H1 (cell line): ENCODE measurements around the gene ATXN7L3. TPM values are rescaled to one million over a fixed set of nuclear protein-coding genes. Genes with fewer than 3 reads are reported as not detected.

Source experiments
- CTCF ChIA-PET: fragments of 300-600 bp; sonication (Branson Sonifier 250); formaldehyde crosslinking; loops from one replicate; lab custom pipeline; 2021; ENCODE audit not compliant: partially characterized antibody; lab: Charles Lee
- POLR2A ChIA-PET: fragments of 300-600 bp; sonication (Branson Sonifier 250); formaldehyde crosslinking; loops from one replicate; lab custom pipeline; 2021; ENCODE audit warnings: inconsistent platforms; ENCODE audit not compliant: partially characterized antibody; lab: Charles Lee
- DNase-seq, 2 experiments: peaks; one replicate each; pipeline versions ENCODE4 v3.0.0 to v3.0.0-alpha.2; 2010 to 2022; ENCODE audit warnings: low spot score in 2 of 2, low read depth in 1 of 2, mixed read lengths in 1 of 2
- FAIRE-seq: peaks from 2 replicates; lab custom pipeline; 2011; peaks lifted over from hg19 to GRCh38; lab: Jason Lieb, UNC
- H2AFZ ChIP-seq: 2 replicates; pipeline ENCODE4 v1.8.1; 2012; ENCODE audit warnings: low read length, inconsistent platforms
- H2AK5ac ChIP-seq: 2 replicates; pipeline ENCODE4 v1.6.1; 2013; ENCODE audit warnings: low read depth, low read length
- H2BK120ac ChIP-seq: replicated peaks from 2 replicates; pipeline ENCODE3; 2013; ENCODE audit warnings: low read depth, low read length, inconsistent platforms
- H2BK12ac ChIP-seq: 2 replicates; pipeline ENCODE4 v1.6.1; 2013; ENCODE audit warnings: low read depth, low read length
- H2BK15ac ChIP-seq: 2 replicates; pipeline ENCODE4 v1.6.1; 2013; ENCODE audit warnings: low read length
- H2BK20ac ChIP-seq: 2 replicates; pipeline ENCODE4 v1.6.1; 2013; ENCODE audit warnings: low read length
- H2BK5ac ChIP-seq: 2 replicates; pipeline ENCODE4 v1.6.1; 2013; ENCODE audit warnings: low read depth, low read length
- H3K14ac ChIP-seq: 2 replicates; pipeline ENCODE4 v1.6.1; 2013; ENCODE audit warnings: inconsistent platforms; ENCODE audit not compliant: insufficient read length
- H3K18ac ChIP-seq: 2 replicates; pipeline ENCODE4 v1.6.1; 2013; ENCODE audit warnings: low read length; ENCODE audit errors: extremely low read depth
- H3K23ac ChIP-seq: 2 replicates; pipeline ENCODE4 v1.6.1; 2013; ENCODE audit warnings: inconsistent platforms; ENCODE audit not compliant: insufficient read length
- H3K23me2 ChIP-seq: 2 replicates; pipeline ENCODE4 v1.6.1; 2013; ENCODE audit warnings: low read depth, low read length
- H3K27ac ChIP-seq: 2 replicates; pipeline ENCODE4 v1.6.1; 2011; ENCODE audit warnings: low read depth, low read length, inconsistent platforms
- H3K27me3 ChIP-seq, 4 experiments: replicated peaks in 1 of 4; 1 replicate in 1 of 4; 2 replicates in 3 of 4; pipeline versions ENCODE4 v1.6.1 to v1.8.1; 2011 to 2013; ENCODE audit warnings: low read length in 3 of 4, mild to moderate bottlenecking in 3 of 4, inconsistent platforms in 2 of 4, mixed read lengths in 2 of 4, moderate library complexity in 1 of 4; ENCODE audit not compliant: control insufficient read depth in 3 of 4, insufficient read depth in 3 of 4; ENCODE audit errors: extremely low read depth in 1 of 4
- H3K36me3 ChIP-seq, 4 experiments: 2 replicates each; pipeline versions ENCODE4 v1.6.1 to v1.8.1; 2011 to 2013; ENCODE audit warnings: mild to moderate bottlenecking in 4 of 4, low read length in 3 of 4, moderate library complexity in 2 of 4, control low read depth in 1 of 4, inconsistent platforms in 1 of 4; ENCODE audit not compliant: insufficient read depth in 4 of 4, control insufficient read depth in 2 of 4
- H3K4ac ChIP-seq: replicated peaks from 2 replicates; pipeline ENCODE3; 2013; ENCODE audit warnings: low read length, low read depth, mixed read lengths, inconsistent platforms; ENCODE audit not compliant: insufficient read length
- H3K4me1 ChIP-seq, 4 experiments: replicated peaks in 1 of 4; 1 replicate in 1 of 4; 2 replicates in 3 of 4; pipeline versions ENCODE4 v1.6.1 to v1.8.1; 2011 to 2013; ENCODE audit warnings: low read length in 3 of 4, inconsistent platforms in 2 of 4, mixed read lengths in 1 of 4; ENCODE audit not compliant: insufficient read depth in 4 of 4, control insufficient read depth in 3 of 4
- H3K4me2 ChIP-seq, 2 experiments: 2 replicates each; pipeline versions ENCODE4 v1.6.1 to v1.8.1; 2011 to 2013; ENCODE audit warnings: low read depth in 2 of 2, low read length in 2 of 2, control low read depth in 1 of 2, inconsistent platforms in 1 of 2, mild to moderate bottlenecking in 1 of 2; ENCODE audit not compliant: insufficient read depth in 1 of 2
- H3K4me3 ChIP-seq, 4 experiments: fragments of 200-600, 300-600 bp in 1 of 4; sonication (generic), shearing (Covaris generic), sonication (Bioruptor Twin) in 1 of 4; 2 replicates each; pipeline versions ENCODE4 v1.5.1 to v1.8.1; 2011 to 2016; ENCODE audit warnings: low read length in 4 of 4, low read depth in 3 of 4, control low read depth in 2 of 4, inconsistent platforms in 2 of 4, mild to moderate bottlenecking in 2 of 4, mixed read lengths in 1 of 4, moderate library complexity in 1 of 4; ENCODE audit not compliant: insufficient read depth in 2 of 4; ENCODE audit errors: extremely low read depth in 1 of 4
- H3K56ac ChIP-seq: replicated peaks from 2 replicates; pipeline ENCODE3; 2013; ENCODE audit warnings: low read depth, mild to moderate bottlenecking, mixed read lengths, low read length, inconsistent platforms; ENCODE audit not compliant: insufficient read length
- H3K79me1 ChIP-seq: 2 replicates; pipeline ENCODE4 v1.6.1; 2013; ENCODE audit warnings: low read depth, low read length, control low read depth
- H3K79me2 ChIP-seq, 2 experiments: 2 replicates each; pipeline versions ENCODE4 v1.6.1 to v1.8.1; 2012 to 2013; ENCODE audit warnings: low read length in 2 of 2, mild to moderate bottlenecking in 2 of 2, inconsistent platforms in 1 of 2; ENCODE audit not compliant: insufficient read depth in 2 of 2, control insufficient read depth in 1 of 2
- H3K9ac ChIP-seq, 4 experiments: replicated peaks in 1 of 4; 1 replicate in 1 of 4; 2 replicates in 3 of 4; pipeline versions ENCODE4 v1.6.1 to v1.8.1; 2011 to 2013; ENCODE audit warnings: low read depth in 3 of 4, low read length in 3 of 4, control low read depth in 2 of 4, mild to moderate bottlenecking in 2 of 4, moderate library complexity in 2 of 4, inconsistent platforms in 1 of 4; ENCODE audit errors: extremely low read depth in 1 of 4
- H3K9me3 ChIP-seq, 2 experiments: 2 replicates each; pipeline versions ENCODE4 v1.6.1 to v1.8.1; 2012 to 2013; ENCODE audit warnings: mild to moderate bottlenecking in 2 of 2, moderate library complexity in 2 of 2, control low read depth in 1 of 2, inconsistent platforms in 1 of 2, low read depth in 1 of 2, low read length in 1 of 2, mixed read lengths in 1 of 2; ENCODE audit not compliant: insufficient read depth in 2 of 2
- H4K20me1 ChIP-seq, 2 experiments: replicated peaks in 1 of 2; 2 replicates each; pipeline versions ENCODE3 to v1.8.1; 2011 to 2013; ENCODE audit warnings: inconsistent platforms in 2 of 2, low read length in 2 of 2, mild to moderate bottlenecking in 1 of 2; ENCODE audit not compliant: insufficient read depth in 2 of 2, control insufficient read depth in 1 of 2
- H4K5ac ChIP-seq: 2 replicates; pipeline ENCODE4 v1.6.1; 2013; ENCODE audit warnings: low read length, low read depth, mixed read lengths, inconsistent platforms; ENCODE audit not compliant: insufficient read length
- H4K8ac ChIP-seq: 2 replicates; pipeline ENCODE4 v1.8.0; 2013; ENCODE audit warnings: mild to moderate bottlenecking, moderate library complexity, low read length, inconsistent platforms; ENCODE audit not compliant: insufficient read depth; ENCODE audit errors: extremely low read depth
- H4K91ac ChIP-seq: replicated peaks from 2 replicates; pipeline ENCODE3; 2013; ENCODE audit warnings: low read length, mixed read lengths, inconsistent platforms; ENCODE audit not compliant: insufficient read length
- CBX8 ChIP-seq: fragments of 300-800, 300-1000 bp; sonication (generic); IDR thresholded peaks from 2 replicates; pipeline ENCODE4 v1.7.1; 2016; ENCODE audit warnings: low read depth, low read length, borderline replicate concordance
- CEBPB ChIP-seq: IDR thresholded peaks from 2 replicates; pipeline ENCODE4 v1.6.1; 2012; ENCODE audit warnings: low read depth, low read length
- NANOG ChIP-seq: IDR thresholded peaks from 2 replicates; pipeline ENCODE4 v1.6.1; 2011; ENCODE audit warnings: low read length, low read depth, mild to moderate bottlenecking, inconsistent platforms; ENCODE audit not compliant: insufficient read depth, poor library complexity, severe bottlenecking
- SIRT6 ChIP-seq: IDR thresholded peaks from one replicate; pipeline ENCODE4 v1.7.1; 2012; ENCODE audit warnings: low read length, inconsistent platforms
- YY1 ChIP-seq: IDR thresholded peaks from 2 replicates; pipeline ENCODE4 v1.6.1; 2011; ENCODE audit warnings: low read depth, mild to moderate bottlenecking, low read length
- WGBS, 2 experiments: shearing (Covaris generic) in 1 of 2; methylation state at CpG; one replicate each; pipeline versions ENCODE4 v1.1.6 to v1.1.7; 2013 to 2015; ENCODE audit warnings: low lambda C conversion rate in 2 of 2, mixed read lengths in 2 of 2, inconsistent platforms in 1 of 2, low coverage in 1 of 2, missing lambda C conversion rate in 1 of 2; ENCODE audit not compliant: insufficient replicate concordance in 2 of 2, insufficient coverage in 1 of 2, insufficient read length in 1 of 2; ENCODE audit errors: extremely low coverage in 1 of 2, missing lambda C conversion rate in 1 of 2; 5-methylcytosine and 5-hydroxymethylcytosine counted together
- polyA plus RNA-seq, 7 experiments: library from polyadenylated mRNA; depleted of rRNA in 3 of 7; stranded (reverse) in 5 of 7; unstranded in 2 of 7; fragments of >200 nt in 5 of 7; fragments of 200-250 nt in 2 of 7; gene quantifications; 1 replicate in 5 of 7; 2 replicates in 1 of 7; 4 replicates in 1 of 7; pipeline versions ENCODE4 v1.2.1 to v1.2.3, GENCODE V29; 2011 to 2013; ENCODE audit warnings: missing spikeins in 2 of 7, mixed read lengths in 2 of 7
- total RNA-seq: library from RNA; stranded (reverse); fragmentation: NEBNext Ultra II Directional; extraction: Animal tissue kit (Norgen Biotek cat#: 25700); gene quantifications from 2 replicates; pipeline ENCODE4 v1.2.1, GENCODE V29; 2021

Gene ATXN7L3
- total and polyA plus RNA-seq, 2 of the 8 experiments (the other 6 are each of a cell fraction or from before 2014, with no cell fraction given): 53.7 to 103 TPM

GRCh38 chr17:44155488-44155887 is 44.2 kb downstream of the ATXN7L3 start:
- no peak overlapping the region for H2BK15ac ChIP-seq
- H3K14ac ChIP-seq: no peak overlapping the region
- H3K27ac ChIP-seq: no peak overlapping the region
- H3K9ac ChIP-seq: no peak overlapping the region
- peaks cover 10 to 44% (median 20%) of the 10 kb centered on the region in 4 experiments; a peak in 6 of 8 replicates for H3K36me3 ChIP-seq
- no peak overlapping the region for H4K5ac ChIP-seq
- no peaks in the 10 kb centered on the region for H3K27me3 ChIP-seq
- H2BK120ac ChIP-seq: no peak overlapping the region
- no peak overlapping the region for H2BK5ac ChIP-seq
- no peaks in the 10 kb centered on the region for H3K9me3 ChIP-seq
- H3K23me2 ChIP-seq: no peaks in the 10 kb centered on the region
- H4K91ac ChIP-seq: no peak overlapping the region
- no peak overlapping the region for H2AFZ ChIP-seq
- H3K4me1 ChIP-seq: no peaks in the 10 kb centered on the region
- H3K79me1 ChIP-seq: peaks cover 5% of the 10 kb centered on the region
- peaks cover 0 to 16% of the 10 kb centered on the region in 2 experiments; a peak in 2 of 4 replicates for H3K79me2 ChIP-seq
- H2BK20ac ChIP-seq: no peak overlapping the region
- DNase-seq: no peak
- WGBS, 2 experiments: 94% methylated on average over 2 of the region's 2 CpGs; no CpG with 5 or more reads in 1 of the 2 experiments
- POLR2A ChIA-PET: interaction anchor here (1.5 to 2.3 kb wide), 3 partner anchors 10 to 17 kb away, joined by 5 to 11 read pairs (median 8); no protein-coding TSS in a partner anchor
- H3K4ac ChIP-seq: no peak overlapping the region
- no peak overlapping the region for H3K18ac ChIP-seq
- TF ChIP-seq CBX8: no peak
- TF ChIP-seq YY1: no peak
- no peak for TF ChIP-seq SIRT6
- TF ChIP-seq NANOG: no peak
- no peak for TF ChIP-seq CEBPB
- TF ChIP-seq, all 59 proteins: peak for 0
- FAIRE-seq: no peak
- CTCF ChIA-PET: interaction anchor here (0.5 to 4.5 kb wide), 8 partner anchors 9 to 365 kb away, joined by 3 to 25 read pairs (median 4); no protein-coding TSS in a partner anchor
- no peak overlapping the region for H3K4me2 ChIP-seq
- H3K56ac ChIP-seq: no peak overlapping the region
- H4K8ac ChIP-seq: no peak overlapping the region
- H2AK5ac ChIP-seq: no peak overlapping the region
- H3K4me3 ChIP-seq: no peak overlapping the region
- H4K20me1 ChIP-seq: peaks cover 2 to 13% of the 10 kb centered on the region in 2 experiments
- H3K23ac ChIP-seq: no peak overlapping the region
- H2BK12ac ChIP-seq: no peak overlapping the region
